Thyroid gland (tissue), 4 donors: ENCODE measurements around the gene RANBP9.

ENCODE experiments used
- POLR2A ChIP-seq, 2 donors: fragments of 450-650 bp; IDR thresholded peaks; one replicate each; pipeline ENCODE4 v1.6.1; 2017; ENCODE audit warnings: antibody characterized with exemption in 2 of 2, mild to moderate bottlenecking in 2 of 2, moderate library complexity in 1 of 2
- TF ChIP-seq, protein P1 (sequence below), 6 experiments: fragments of 200-600 bp in 3 of 6; fragments of 450-650 bp in 3 of 6; sonication (generic) in 3 of 6; IDR thresholded peaks; one replicate each; pipeline ENCODE4 v1.5.1; 2016 to 2019; ENCODE audit warnings: antibody characterized with exemption in 6 of 6, mild to moderate bottlenecking in 2 of 6, inconsistent platforms in 1 of 6, moderate library complexity in 1 of 6

DNA sequence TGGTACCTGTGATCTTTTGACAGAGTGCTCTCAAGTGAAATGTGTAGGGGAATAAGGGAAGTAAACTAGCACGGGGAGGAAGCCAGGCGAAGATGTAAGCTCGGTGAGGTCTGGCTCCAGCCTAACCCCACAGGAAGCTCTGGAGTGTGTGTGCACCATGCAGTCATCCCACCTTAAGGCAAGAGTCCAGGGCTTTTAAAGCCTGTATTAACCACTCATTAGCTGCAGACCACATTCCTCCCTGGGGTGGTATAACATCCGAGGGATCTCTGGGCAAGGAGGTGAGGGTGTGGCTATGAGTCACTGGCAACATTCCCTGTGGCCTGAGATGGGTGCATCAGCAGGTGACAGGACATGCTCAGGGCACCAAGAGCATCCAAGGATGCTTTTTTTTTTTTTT, 12.5 kb upstream of the RANBP9 start:
- TF ChIP-seq, protein P1, sequence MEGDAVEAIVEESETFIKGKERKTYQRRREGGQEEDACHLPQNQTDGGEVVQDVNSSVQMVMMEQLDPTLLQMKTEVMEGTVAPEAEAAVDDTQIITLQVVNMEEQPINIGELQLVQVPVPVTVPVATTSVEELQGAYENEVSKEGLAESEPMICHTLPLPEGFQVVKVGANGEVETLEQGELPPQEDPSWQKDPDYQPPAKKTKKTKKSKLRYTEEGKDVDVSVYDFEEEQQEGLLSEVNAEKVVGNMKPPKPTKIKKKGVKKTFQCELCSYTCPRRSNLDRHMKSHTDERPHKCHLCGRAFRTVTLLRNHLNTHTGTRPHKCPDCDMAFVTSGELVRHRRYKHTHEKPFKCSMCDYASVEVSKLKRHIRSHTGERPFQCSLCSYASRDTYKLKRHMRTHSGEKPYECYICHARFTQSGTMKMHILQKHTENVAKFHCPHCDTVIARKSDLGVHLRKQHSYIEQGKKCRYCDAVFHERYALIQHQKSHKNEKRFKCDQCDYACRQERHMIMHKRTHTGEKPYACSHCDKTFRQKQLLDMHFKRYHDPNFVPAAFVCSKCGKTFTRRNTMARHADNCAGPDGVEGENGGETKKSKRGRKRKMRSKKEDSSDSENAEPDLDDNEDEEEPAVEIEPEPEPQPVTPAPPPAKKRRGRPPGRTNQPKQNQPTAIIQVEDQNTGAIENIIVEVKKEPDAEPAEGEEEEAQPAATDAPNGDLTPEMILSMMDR (IDR thresholded peaks at IDR 0.05), result no peak
- no peak for TF ChIP-seq POLR2A (IDR thresholded peaks at IDR 0.05)
